Activated CD8-positive, alpha-beta memory T cell treated with anti-CD3 and anti-CD28 coated beads, Interleukin-2, amount 50 U/mL, for 24 hours (primary cell): ENCODE measurements around the gene APH1B.
"Not testable (repeated sequence)": the region's sequence is repeated elsewhere in the genome, so short reads cannot be mapped to it uniquely, and the experiment has no call there.

Experiments used
- DNase-seq: peaks from one replicate; pipeline ENCODE4 v3.0.0-alpha.2; 2020; ENCODE audit errors: extremely low read depth

The APH1B gene

DNA sequence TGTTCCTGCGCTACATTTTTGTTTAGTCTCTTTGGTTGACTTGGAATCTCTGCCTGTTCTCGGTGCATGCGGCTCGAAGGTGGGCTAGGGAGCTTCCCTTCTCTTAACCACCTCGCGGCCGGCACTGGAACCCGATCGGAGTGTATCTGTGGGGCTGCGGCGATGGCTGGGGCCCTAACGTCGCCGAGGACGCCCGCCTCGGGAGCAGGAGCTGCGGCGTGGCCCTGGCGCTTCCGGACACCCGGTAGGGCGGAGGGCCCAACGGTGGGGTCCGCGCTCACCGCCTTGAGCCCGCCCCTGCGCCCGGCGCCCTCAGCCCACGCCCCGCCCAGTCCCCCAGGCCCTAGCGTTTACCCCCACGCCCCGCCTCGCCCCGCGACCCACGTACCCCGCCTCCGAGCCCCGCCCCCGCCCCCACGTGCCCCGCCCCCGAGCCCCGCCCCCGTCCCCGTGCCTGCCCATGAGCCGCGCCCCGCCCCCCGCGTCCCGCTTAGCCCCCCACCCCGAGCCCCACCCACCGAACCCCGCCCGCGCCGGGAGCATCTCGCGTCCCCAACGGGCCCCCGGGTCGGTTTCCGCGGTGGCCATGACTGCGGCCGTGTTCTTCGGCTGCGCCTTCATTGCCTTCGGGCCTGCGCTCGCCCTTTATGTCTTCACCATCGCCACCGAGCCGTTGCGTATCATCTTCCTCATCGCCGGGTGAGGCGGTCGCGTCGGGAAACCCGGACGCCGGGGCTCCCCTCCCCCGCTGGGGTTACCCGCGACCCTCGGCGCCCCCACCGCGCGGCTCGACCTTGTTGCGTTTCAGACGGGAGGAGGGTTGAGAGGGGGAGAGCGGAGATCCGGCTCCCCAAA lies at the start of gene APH1B:
Gene APH1B (plus strand): TSS at position 568 of the 855 bp plus-strand sequence. CDS start 19 bp downstream, at position 587.
- DNase-seq: peak; percentile 33

DNA sequence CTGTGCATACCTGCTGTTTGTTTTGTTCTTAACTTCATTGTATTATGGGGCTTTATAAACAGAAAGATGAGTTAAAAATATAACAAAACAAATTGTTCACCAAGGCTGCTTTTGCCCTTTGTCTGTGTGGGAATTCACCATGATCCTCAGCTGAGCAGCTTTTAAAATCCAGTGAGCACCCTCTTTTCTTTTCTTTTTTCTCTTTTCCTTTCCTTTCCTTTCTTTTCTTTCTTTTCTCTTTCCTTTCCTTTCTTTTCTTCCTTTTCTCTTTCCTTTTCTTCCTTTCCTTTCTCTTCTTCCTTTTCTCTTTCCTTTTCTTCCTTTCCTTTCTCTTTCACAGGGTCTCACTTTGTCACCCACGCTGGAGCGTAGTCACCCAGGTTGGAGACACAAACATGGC lies 49.7 kb upstream of the APH1B start:
- DNase-seq: no peak

DNA sequence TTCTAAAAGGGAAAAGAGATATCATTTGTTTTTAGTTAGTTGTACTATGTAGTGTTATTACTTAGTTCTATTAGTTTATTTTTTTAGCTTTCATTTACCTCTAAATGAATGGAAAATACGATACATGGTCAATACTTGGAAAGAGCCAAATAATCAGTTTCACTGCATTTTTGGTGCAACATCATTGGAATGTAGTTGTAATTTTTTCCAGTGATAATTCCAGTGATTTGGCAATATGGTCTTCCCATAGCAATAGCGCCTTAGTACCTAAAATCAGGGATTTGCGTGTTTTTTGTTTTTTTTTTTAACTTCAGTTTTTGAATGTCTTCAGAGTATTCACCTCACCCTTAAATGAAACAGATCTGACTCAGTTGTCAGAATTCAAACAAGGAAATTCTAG lies 46.2 kb upstream of the APH1B start:
- no peak for DNase-seq

DNA sequence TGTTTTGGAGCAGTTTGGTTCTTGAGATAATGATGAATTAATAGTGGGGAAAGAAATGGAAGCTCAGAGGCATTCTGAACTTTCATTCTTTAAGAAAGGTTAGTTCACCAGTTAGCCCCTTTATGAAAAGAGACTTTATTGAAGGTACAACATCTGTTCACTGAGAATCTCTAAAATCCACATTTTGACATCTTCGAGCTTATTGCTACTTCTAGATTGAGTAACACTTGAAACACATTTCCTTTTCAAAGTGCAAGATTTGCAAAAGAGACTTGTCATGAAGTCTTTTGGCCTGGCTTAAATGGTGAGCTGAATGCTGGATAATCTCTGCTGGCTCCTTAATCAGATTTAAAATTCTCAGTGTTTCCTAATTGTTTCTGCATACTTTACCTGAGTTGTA lies 45.7 kb upstream of the APH1B start:
- DNase-seq: no peak

DNA sequence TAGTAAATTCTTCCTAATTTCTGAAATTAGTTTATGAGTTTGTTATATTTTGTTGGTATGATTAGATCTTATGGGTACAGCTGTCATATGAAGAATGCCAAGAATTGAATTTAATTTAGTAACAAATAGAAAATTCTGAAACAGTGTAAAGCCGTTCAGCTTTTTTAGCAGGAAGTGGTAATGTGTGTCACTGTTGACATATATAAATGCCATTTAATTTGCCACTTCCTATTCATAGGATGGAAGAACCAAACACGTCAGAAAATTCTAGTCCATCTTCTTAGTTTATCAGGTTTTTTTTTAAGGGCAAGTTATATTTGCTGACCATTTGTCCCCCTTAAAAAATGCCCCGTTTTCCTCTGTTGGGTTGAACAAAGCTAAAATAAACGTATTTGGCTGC lies 45.0 kb upstream of the APH1B start:
- DNase-seq: no peak

DNA sequence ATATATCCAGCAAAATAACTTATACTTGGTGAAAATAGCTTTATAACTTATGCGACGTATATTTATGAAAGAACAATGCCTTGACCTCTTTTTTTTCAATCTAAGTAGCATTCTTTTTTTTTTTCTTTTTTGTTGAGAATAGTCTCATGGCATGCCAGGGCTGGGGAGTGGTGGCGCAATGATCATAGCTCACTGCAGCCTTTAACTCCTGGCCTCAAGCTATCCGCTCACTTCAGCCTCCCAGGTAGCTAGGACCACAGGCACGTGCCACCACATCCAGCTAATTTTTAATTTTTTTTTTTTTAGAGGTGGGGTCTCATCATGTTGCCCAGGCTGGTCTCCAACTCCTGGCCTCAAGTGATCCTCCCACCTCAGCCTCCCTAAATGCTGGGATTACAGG lies 44.5 kb upstream of the APH1B start:
- DNase-seq: no peak

DNA sequence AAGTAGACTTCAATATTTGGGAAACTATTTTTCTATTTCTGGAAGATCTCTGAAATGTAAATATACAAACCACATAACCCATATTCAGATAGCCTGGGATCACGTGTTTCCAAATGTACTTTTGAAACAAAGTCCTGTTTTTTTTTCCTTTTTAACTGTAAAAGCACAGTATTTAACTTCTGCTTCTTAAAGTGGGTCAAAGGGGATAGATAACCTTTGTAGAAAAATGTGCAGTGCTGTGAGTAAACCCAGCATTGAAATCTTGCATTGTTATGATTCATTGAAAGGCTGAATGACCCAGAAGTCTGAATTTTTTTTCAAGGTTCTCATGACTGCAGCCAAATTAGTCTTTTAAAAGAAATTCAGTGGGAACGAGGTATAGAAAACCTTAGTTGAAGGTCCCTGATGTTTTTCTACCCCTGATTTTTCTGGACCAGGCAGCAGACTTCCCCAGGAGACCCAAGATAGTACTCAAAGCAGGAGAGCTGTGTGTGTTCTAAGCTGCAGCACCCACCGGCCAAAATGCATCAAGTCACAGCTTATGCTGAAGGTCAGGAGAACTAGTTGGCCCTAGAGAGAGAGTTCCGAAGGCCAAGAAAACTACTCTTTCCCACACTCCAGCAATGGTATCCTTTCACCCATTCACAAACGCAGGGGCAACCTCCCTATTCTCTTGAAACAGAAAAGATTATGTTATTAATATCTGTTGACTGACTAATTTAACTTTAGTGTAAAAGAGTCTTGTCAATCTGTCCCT lies 43.6 kb upstream of the APH1B start:
- DNase-seq: no peak

DNA sequence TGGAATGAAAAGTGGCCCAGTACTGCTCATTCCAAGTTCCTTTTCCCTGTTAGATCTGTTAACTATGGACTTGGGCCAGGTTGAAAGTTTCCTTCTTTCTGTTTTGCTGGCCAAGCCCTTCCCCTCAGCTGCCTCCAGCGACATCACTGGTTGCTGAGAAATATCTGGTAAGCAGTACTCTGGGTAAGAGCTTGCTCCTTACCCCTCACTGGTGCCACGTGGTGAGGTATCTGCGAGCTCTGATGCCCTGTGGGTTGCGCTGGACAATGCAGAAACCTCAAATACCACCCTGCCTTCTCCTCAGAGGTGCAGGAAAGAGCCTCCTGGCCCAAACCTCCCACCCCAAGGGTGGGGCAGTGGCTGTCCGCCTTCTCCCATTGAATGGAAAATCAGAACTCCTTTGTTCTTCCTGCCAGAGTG lies 42.9 kb upstream of the APH1B start:
- DNase-seq: no peak

DNA sequence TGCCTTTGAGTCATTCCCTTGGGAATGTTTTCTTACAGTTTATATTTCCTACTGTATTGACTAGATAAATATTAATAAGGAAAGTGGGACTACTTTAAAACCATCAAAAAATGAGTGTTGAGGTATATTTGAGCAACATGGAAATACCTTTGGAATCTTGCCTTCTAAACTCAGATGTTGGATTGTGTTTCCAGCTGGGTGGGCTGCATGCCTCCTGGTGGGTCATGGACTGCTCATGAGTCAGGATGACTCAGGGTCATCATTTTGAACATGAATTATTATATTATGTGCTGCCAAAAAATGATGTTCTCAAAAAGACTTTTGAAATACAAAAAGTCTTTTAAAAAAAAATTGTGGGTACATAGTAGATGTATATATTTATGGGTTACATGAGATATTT lies 41.1 kb upstream of the APH1B start:
- DNase-seq: no peak

DNA sequence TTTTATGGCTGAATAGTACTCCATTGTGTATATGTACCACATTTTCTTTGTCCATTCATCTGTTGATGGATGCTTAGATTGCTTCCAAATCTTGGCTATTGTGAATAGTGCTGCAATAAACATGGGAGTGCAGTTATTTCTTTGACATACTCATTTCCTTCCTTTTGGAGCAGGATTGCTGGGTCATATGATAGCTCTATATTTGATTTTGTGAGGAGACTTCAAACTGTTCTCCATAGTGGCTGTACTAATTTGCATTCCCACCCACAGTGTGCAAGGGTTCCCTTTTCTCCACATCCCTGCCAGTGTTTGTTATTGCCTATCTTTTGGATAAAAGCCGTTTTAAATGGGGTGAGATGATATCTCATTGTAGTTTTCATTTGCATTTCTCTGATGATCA lies 40.3 kb upstream of the APH1B start:
- not testable (repeated sequence) for DNase-seq

DNA sequence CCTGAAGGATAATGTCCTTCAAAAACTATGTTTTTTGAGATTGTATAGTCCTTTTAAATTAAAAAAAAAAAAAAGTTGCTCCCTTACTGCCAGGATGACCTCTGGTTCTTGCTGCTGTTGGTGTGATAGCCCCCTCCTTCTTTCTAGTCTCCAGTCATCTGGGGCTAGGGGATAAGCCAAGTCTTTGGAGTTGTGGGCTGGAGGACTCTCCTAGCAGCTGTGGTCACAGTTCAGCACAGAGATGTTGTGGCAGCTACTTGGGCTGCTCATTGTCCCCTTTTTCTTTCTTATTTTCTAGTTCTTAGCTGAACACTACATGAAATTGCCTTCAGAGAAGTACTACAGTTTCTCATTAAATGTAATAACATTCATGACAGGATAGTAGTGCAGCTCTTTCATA lies 39.2 kb upstream of the APH1B start:
- DNase-seq: no peak

DNA sequence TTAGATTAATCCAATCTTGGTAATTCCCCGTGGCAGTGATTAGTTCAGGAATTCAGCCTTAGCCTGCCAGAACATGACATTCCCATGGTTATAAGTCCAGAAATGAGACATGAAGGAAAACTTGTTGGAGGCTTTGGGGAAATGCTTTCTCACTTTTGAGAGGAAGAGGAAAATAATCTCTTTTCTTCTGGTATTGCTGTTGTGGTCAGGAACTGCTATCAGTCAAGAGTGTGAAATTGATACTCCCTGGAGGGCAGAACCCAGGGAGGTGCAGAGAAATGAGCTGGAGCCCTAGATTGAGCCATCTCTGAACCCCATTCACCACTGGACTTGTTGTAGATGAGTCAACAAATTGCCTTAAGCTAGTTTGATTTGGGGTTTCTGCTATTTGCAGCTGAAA lies 38.6 kb upstream of the APH1B start:
- no peak for DNase-seq

DNA sequence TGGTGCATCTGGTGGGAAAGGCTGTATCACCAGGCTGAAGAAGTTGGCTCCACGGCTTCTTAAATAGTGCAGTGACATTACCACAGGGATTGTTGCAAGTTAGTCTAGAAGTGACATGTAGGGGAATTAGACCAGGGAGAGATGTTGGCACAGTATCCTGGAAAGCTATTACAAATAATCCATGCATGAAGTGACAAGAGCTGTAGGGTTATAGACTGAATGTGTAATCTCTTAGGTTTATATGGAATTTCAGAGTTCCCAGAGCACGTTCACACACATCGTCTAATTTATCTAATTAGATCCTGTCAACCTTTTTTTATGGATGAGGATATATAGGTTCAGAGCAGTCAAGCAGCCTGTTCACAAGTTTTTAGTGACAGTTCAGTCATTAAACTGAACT lies 37.3 kb upstream of the APH1B start:
- DNase-seq: no peak

DNA sequence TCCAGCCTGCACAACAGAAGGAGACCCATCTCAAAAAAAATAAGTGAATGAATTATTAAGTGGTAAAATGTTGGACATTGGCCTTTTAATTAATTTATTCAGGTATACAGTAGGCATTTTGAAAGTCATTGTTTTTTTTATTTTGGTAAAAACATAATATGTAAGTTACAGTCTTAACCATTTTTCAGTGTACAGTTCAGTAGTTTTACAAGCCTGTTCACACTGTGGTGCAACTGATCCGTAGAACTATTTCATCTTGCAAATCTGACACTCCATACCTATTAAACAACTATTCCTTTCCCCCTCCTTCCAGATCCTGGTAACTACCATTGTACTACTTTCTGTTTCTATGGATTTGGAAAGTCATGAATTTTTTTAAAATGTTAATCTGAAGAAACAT lies 36.1 kb upstream of the APH1B start:
- no peak for DNase-seq

DNA sequence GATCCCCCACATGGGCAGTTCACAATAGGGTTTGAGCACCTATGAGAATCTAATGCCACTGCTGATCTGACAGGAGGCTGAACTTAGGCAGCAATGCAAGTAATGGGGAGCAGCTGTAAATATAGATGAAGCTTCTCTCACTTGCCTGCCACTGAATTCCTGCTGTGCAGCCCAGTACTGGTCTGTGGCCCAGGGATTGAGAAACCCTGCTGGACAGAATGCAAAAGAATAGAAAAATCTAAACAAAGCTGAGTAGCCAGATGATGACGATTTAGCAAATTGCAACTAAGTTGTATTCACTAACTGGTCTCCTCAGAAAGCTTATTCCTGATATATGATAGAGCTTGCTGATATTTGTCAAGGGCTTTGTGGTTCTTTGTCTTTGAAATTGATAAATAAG lies 34.3 kb upstream of the APH1B start:
- no peak for DNase-seq

DNA sequence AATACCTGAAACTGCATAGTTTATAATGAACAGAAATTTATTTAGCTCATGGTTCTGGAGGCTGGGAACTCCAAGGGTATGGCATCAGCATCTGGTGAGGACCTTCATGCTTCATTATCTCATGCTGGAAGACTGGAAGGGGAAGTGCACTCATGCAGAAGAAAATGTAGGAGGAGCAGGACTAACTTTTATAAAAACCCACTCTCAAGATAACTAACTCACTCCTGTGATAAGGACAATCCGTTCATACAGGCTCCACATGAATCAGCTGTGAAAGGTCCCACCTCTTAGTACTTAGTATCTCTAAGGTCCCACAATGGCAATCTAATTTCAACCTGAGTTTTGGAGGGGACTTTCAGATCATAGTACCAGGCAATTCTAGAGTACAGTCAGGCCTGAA lies 33.6 kb upstream of the APH1B start:
- DNase-seq: no peak

DNA sequence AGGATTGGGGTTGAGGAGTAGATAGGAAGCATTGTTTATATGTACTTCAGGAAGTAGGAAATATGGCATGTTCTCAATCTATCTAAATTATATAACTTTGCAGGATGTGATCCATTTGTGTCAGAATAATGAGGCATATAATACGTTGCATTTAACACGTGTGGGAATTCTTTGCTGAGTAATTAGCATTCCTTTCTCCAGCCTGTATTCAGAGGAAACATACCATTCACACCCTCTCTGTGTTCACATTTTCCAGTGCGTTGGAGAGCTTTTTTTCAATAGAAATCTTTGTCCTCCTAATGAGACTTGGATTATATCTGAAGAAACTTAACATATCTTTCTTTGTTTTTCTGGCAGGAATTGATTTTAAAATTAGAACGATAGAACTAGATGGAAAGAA lies 33.0 kb upstream of the APH1B start:
- no peak for DNase-seq

DNA sequence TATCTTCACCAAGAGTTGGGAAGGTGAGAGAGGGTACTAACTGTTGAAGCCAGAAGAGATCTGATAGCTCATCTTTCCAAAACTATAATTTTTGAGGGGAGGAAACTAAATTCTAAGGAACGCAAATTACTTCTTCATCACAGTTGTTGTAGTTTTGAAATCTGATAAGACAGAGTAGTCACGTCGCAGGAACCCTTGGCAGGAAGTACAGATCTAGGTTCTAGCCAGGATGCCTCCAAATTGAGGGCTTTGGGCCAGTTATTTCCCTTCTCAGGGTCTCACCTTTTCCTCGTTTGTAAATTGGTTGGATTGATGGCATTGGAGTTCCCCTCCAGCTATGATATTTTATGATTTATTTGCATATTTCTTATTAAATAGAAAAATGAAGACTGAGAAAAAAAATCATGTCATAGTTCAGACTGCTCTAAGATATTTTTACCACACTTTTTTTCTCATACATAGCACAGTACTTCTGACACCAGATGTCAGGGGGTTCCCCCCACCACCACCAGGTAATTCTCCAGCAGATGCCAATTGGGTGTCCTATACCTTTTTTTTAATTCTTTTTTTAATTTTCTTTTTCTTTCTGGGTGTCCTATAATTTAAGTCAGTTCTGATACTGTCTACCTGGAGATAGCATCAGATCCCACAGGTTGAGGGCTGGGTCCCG lies 32.3 kb upstream of the APH1B start:
- DNase-seq: no peak

DNA sequence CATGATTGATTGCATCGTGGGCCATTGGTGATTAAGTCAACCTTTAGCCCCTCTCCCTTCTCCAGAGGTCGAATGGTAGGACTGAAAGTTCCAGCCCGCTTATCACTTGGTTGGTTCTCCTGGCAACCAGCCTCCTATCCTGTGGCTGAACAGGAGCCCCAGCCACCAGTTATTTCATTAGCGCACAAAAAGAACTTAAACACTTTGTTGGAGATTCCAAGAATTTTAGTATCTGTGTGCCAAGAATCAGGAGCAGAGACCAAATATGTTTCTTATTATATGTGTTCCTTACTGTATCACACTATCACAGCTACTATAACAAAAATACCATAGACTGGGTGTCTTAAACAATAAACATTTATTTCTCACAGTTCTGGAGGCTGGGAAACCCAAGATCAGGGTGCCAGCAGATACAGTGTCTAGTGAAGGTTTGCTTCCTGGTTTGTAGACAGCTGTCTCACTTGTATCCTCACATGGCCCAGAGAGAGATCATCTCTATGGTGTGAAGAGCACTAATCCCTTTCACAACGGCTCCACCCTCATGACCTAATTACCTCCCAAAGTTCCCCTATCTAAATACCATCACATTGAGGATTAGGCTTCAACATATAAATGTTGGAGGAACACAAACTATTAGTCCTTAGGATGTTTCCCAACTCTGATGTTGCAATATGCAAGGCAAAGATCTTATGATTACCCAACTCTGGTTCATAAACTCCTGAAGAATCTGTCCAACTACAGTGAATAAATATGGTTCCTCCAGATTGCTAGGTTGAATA lies 30.5 kb upstream of the APH1B start:
- no peak for DNase-seq

DNA sequence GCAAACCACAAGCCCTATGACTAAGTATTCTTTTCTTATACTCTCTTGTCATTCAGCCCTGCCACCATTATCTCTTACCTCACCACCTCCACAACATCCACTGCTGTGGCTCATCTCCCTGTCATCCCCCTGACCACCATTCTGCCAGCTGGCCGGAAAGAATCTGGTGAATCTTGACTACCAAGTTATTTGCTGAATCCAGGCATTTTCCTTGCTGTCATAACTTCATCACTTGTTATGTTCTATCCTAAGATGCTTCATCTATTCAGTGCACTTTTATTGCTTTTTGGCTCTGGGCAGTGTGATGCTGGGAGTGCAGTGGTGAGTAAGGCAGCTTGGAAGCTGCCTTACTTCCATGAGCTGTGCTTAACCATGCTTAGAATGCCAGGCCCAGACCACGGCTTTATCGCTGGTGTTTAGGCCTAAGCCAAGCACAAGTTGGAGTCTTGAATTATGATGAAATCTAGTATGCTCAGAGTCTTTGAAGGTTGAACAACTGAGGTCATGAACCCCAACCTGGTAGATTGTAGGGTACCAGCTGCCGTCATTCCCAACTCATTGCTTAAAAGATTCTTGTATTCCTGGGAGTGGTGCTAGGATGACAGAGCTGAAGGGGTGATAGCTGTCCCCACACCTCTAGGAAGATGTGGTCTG lies 27.0 kb upstream of the APH1B start:
- no peak for DNase-seq

DNA sequence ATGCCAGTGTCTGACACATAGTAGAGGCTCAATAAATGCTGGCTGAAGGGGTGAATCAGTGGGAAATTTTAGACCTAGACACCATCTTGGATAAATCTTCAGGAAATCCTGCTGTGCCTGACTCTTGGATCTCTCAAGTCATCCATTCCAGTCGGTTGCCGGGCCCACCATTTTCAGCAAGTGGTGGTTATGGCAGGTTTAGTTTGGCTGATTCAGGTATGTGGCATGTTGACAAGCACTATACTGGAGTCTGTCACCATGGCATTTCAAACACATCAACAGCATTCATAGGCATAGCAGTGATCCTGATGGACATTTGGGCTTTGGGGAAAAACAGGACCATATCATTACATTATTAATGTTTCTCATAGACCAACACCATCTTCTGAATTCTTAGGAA lies 25.7 kb upstream of the APH1B start:
- DNase-seq: no peak
